IMR-90 (cell line): Measurements from ENCODE around the gene CD1D. TPM values are rescaled to one million over a fixed set of nuclear protein-coding genes. Genes with fewer than 3 reads are reported as not detected.

ENCODE experiments used
- ATAC-seq: fragments of 200-7000 bp; cut with Tn5 transposase; 2 replicates; pipeline ENCODE4 v1.9.1; 2020; ENCODE audit warnings: low read depth, mild to moderate bottlenecking, moderate library complexity
- BruUV-seq: library from RNA; stranded (reverse); fragments of 400-500 nt; replicated peaks from 2 replicates; lab custom pipeline; 2021; lab: Mats Ljungman, UMichigan
- CTCF ChIA-PET: fragments of 300-600 bp; formaldehyde crosslinking; extraction: SDS; loops from one replicate; lab custom pipeline; 2021; ENCODE audit warnings: antibody characterized with exemption; lab: Yijun Ruan, JAX
- POLR2A ChIA-PET: fragments of 300-600 bp; sonication (Branson Sonifier 250); formaldehyde crosslinking; loops from one replicate; lab custom pipeline; 2022; ENCODE audit warnings: antibody characterized with exemption; ENCODE audit not compliant: unreplicated experiment; lab: Charles Lee
- DNase-seq: peaks from one replicate; pipeline ENCODE4 v3.0.0; 2013
- H2AFZ ChIP-seq: replicated peaks from 2 replicates; pipeline ENCODE3; 2013; ENCODE audit warnings: low read length, mild to moderate bottlenecking; ENCODE audit not compliant: poor library complexity
- H2AK5ac ChIP-seq: 2 replicates; pipeline ENCODE4 v1.6.1; 2013; ENCODE audit warnings: low read depth, low read length, inconsistent platforms
- H2AK9ac ChIP-seq: replicated peaks from 2 replicates; pipeline ENCODE3; 2013; ENCODE audit warnings: mild to moderate bottlenecking, low read depth, low read length, moderate library complexity; ENCODE audit not compliant: poor library complexity
- H2BK120ac ChIP-seq: 2 replicates; pipeline ENCODE4 v1.6.1; 2013; ENCODE audit warnings: low read depth, low read length, inconsistent platforms
- H2BK15ac ChIP-seq: 3 replicates; pipeline ENCODE4 v1.6.1; 2013; ENCODE audit warnings: low read depth, low read length, inconsistent platforms
- H2BK20ac ChIP-seq: 2 replicates; pipeline ENCODE4 v1.6.1; 2013; ENCODE audit warnings: low read depth, mild to moderate bottlenecking, inconsistent platforms, low read length, moderate library complexity
- H2BK5ac ChIP-seq: 2 replicates; pipeline ENCODE4 v1.6.1; 2013; ENCODE audit warnings: mild to moderate bottlenecking, low read depth, low read length, inconsistent platforms; ENCODE audit not compliant: poor library complexity, severe bottlenecking
- H3K14ac ChIP-seq: replicated peaks from 2 replicates; pipeline ENCODE4 v1.6.1; 2013; ENCODE audit warnings: low read depth, low read length, inconsistent platforms
- H3K18ac ChIP-seq: 2 replicates; pipeline ENCODE4 v1.6.1; 2013; ENCODE audit warnings: low read depth, low read length, control low read depth
- H3K23ac ChIP-seq: 2 replicates; pipeline ENCODE4 v1.6.1; 2013; ENCODE audit warnings: low read depth, low read length, inconsistent platforms
- H3K27ac ChIP-seq: 2 replicates; pipeline ENCODE4 v1.5.1; 2013; ENCODE audit warnings: mild to moderate bottlenecking, control low read depth, low read length; ENCODE audit not compliant: insufficient read depth
- H3K27me3 ChIP-seq: 2 replicates; pipeline ENCODE4 v1.6.1; 2013; ENCODE audit warnings: low read length; ENCODE audit not compliant: control insufficient read depth, insufficient read depth
- H3K36me3 ChIP-seq: 2 replicates; pipeline ENCODE4 v1.6.1; 2013; ENCODE audit warnings: low read length, mixed read lengths; ENCODE audit not compliant: control insufficient read depth, insufficient read depth
- H3K4ac ChIP-seq: 2 replicates; pipeline ENCODE4 v1.6.1; 2013; ENCODE audit warnings: low read depth, low read length, inconsistent platforms
- H3K4me1 ChIP-seq: 2 replicates; pipeline ENCODE4 v1.6.1; 2013; ENCODE audit warnings: low read length, mixed read lengths; ENCODE audit not compliant: control insufficient read depth, insufficient read depth
- H3K4me2 ChIP-seq: 2 replicates; pipeline ENCODE4 v1.6.1; 2013; ENCODE audit warnings: low read depth, mild to moderate bottlenecking, control low read depth, low read length, moderate library complexity
- H3K4me3 ChIP-seq: 2 replicates; pipeline ENCODE4 v1.5.1; 2013; ENCODE audit warnings: low read depth, mild to moderate bottlenecking, control low read depth, low read length, moderate library complexity; ENCODE audit not compliant: insufficient read depth
- H3K56ac ChIP-seq: 2 replicates; pipeline ENCODE4 v1.6.1; 2013; ENCODE audit warnings: low read length, inconsistent platforms; ENCODE audit not compliant: insufficient read depth; ENCODE audit errors: extremely low read depth
- H3K79me1 ChIP-seq, 2 experiments: 2 replicates each; pipeline ENCODE4 v1.6.1; 2013; ENCODE audit warnings: low read length in 2 of 2, inconsistent platforms in 1 of 2, low read depth in 1 of 2
- H3K9ac ChIP-seq: 2 replicates; pipeline ENCODE4 v1.6.1; 2013; ENCODE audit warnings: low read depth, low read length, control low read depth
- H3K9me1 ChIP-seq: 2 replicates; pipeline ENCODE4 v1.6.1; 2013; ENCODE audit warnings: low read length, inconsistent platforms; ENCODE audit not compliant: insufficient read depth
- H3K9me3 ChIP-seq: 2 replicates; pipeline ENCODE4 v1.6.1; 2013; ENCODE audit warnings: low read length; ENCODE audit not compliant: control insufficient read depth, insufficient read depth
- H4K20me1 ChIP-seq: 2 replicates; pipeline ENCODE4 v1.6.1; 2013; ENCODE audit warnings: low read length, inconsistent platforms; ENCODE audit not compliant: insufficient read depth
- H4K5ac ChIP-seq: 2 replicates; pipeline ENCODE4 v1.6.1; 2013; ENCODE audit warnings: mild to moderate bottlenecking, low read depth, low read length, control low read depth
- H4K8ac ChIP-seq, 2 experiments: 2 replicates each; pipeline ENCODE4 v1.6.1; 2013; ENCODE audit warnings: low read depth in 2 of 2, low read length in 2 of 2, control low read depth in 1 of 2, inconsistent platforms in 1 of 2
- H4K91ac ChIP-seq: 2 replicates; pipeline ENCODE4 v1.6.1; 2013; ENCODE audit warnings: low read depth, low read length, inconsistent platforms; ENCODE audit not compliant: insufficient read depth
- BHLHE40 ChIP-seq: fragments of 150-350 bp; IDR thresholded peaks from 2 replicates; pipeline ENCODE4 v1.6.1; 2016; ENCODE audit warnings: mild to moderate bottlenecking, low read depth, low read length
- CEBPB ChIP-seq: IDR thresholded peaks from 2 replicates; pipeline ENCODE4 v1.6.1; 2012; ENCODE audit warnings: low read depth, low read length, improper control_type of control experiment
- CHD1 ChIP-seq: IDR thresholded peaks from 2 replicates; pipeline ENCODE4 v1.6.1; 2012; ENCODE audit warnings: low read depth, low read length, improper control_type of control experiment
- CTCF ChIP-seq: conservative IDR thresholded peaks from 2 replicates; pipeline ENCODE4 v1.5.1; 2012; ENCODE audit warnings: mild to moderate bottlenecking, low read depth, low read length, improper control_type of control experiment
- ELK1 ChIP-seq: fragments of 150-350 bp; IDR thresholded peaks from 2 replicates; pipeline ENCODE4 v1.6.1; 2016; ENCODE audit warnings: low read depth, mild to moderate bottlenecking, low read length, moderate library complexity, borderline replicate concordance
- FOS ChIP-seq: fragments of 150-350 bp; IDR thresholded peaks from 2 replicates; pipeline ENCODE4 v1.6.1; 2016; ENCODE audit warnings: low read depth, low read length
- MAFK ChIP-seq: IDR thresholded peaks from 2 replicates; pipeline ENCODE4 v1.6.1; 2012; ENCODE audit warnings: low read depth, low read length, improper control_type of control experiment
- MAZ ChIP-seq: IDR thresholded peaks from 2 replicates; pipeline ENCODE4 v1.6.1; 2012; ENCODE audit warnings: low read depth, mild to moderate bottlenecking, low read length, improper control_type of control experiment, moderate library complexity, borderline replicate concordance
- MXI1 ChIP-seq: IDR thresholded peaks from 2 replicates; pipeline ENCODE4 v1.6.1; 2012; ENCODE audit warnings: low read depth, mild to moderate bottlenecking, low read length, moderate library complexity, borderline replicate concordance
- NFE2L2 ChIP-seq: fragments of 150-350 bp; IDR thresholded peaks from 2 replicates; pipeline ENCODE4 v1.6.1; 2016; ENCODE audit warnings: low read depth, mild to moderate bottlenecking, low read length
- RAD21 ChIP-seq: IDR thresholded peaks from 2 replicates; pipeline ENCODE4 v1.6.1; 2012; ENCODE audit warnings: low read length, improper control_type of control experiment
- RCOR1 ChIP-seq: IDR thresholded peaks from 2 replicates; pipeline ENCODE4 v1.6.1; 2012; ENCODE audit warnings: mild to moderate bottlenecking, low read length, improper control_type of control experiment; ENCODE audit not compliant: insufficient replicate concordance
- RFX5 ChIP-seq: IDR thresholded peaks from 2 replicates; pipeline ENCODE4 v1.8.0; 2012; ENCODE audit warnings: low read depth, mild to moderate bottlenecking, low read length, moderate library complexity
- SMC3 ChIP-seq: fragments of 150-350 bp; IDR thresholded peaks from 2 replicates; pipeline ENCODE4 v1.6.1; 2016; ENCODE audit warnings: low read depth, mild to moderate bottlenecking, antibody characterized with exemption, low read length, moderate library complexity
- USF2 ChIP-seq: fragments of 150-350 bp; IDR thresholded peaks from 2 replicates; pipeline ENCODE4 v1.6.1; 2017; ENCODE audit warnings: mild to moderate bottlenecking, antibody characterized with exemption, low read length, low read depth
- WGBS, 2 experiments: methylation state at CpG; one replicate each; pipeline versions ENCODE4 v1.1.5 to v1.1.7; 2013; ENCODE audit warnings: missing lambda C conversion rate in 2 of 2; ENCODE audit not compliant: insufficient read length in 1 of 2; ENCODE audit errors: extremely low coverage in 2 of 2; 5-methylcytosine and 5-hydroxymethylcytosine counted together
- dilution Hi-C: fragments of 300-500 bp; cut with HindIII; formaldehyde crosslinking; loops from one replicate; pipeline ENCODE4 v1.14.3; 2018; ENCODE audit warnings: low sequenced_read_pairs; ENCODE audit not compliant: unreplicated experiment
- in situ Hi-C: fragments of 300-500 bp; cut with MboI; formaldehyde crosslinking; loops from 3 replicates; pipeline ENCODE4 v1.14.3; 2019; ENCODE audit warnings: low sequenced_read_pairs, inconsistent platforms, mixed read lengths
- intact Hi-C: fragments of 100-400 bp; cut with micrococcal nuclease; formaldehyde crosslinking; loops from 2 replicates; pipeline ENCODE4 v1.10.0; 2022
- polyA plus RNA-seq, 3 experiments: library from polyadenylated mRNA; depleted of rRNA; stranded (reverse); fragments of >200 nt; gene quantifications; 2 replicates each; pipeline ENCODE4 v1.2.3, GENCODE V29; 2012; ENCODE audit warnings: low replicate concordance in 1 of 3
- total RNA-seq: library from RNA; depleted of rRNA; stranded (reverse); fragments of >200 nt; gene quantifications from 2 replicates; pipeline ENCODE4 v1.2.3, GENCODE V29; 2012

CD1D gene
- total and polyA plus RNA-seq, 2 of the 4 experiments (the other 2 are of a cell fraction) = not detected

DNA sequence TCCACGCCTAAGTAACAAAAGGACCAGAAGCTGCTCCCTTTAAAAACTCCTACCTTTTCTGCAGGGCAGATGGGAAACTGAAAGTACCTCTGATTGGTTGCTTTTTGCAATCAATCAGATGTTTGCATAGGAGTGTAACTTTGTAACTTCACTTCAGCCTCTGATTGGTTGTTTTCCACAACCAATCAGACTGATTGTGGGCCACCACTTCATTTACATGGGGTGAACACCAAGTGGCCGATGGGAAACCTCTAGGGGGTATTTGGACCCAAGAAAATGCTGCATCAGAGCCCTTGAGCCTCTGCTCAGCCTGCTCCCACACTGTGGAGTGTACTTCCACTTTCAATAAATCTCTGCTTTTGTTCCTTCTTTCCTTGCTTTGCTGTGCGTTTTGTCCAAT is 32.8 kb upstream of the CD1D start:
- no peak overlapping the region for H2AK9ac ChIP-seq
- no peaks in the 10 kb centered on the region for H3K79me1 ChIP-seq
- WGBS, 2 experiments = no CpG with 5 or more reads among the region's 3 CpGs
- H4K91ac ChIP-seq = no peak overlapping the region
- CTCF ChIA-PET = no interaction called here
- dilution Hi-C loops (loop anchor here (25.0 kb wide), 1 partner anchor 186 kb away; no protein-coding TSS in a partner anchor), in situ Hi-C loops (loop anchor here (25.0 kb wide), 1 partner anchor 786 kb away; no protein-coding TSS in a partner anchor), intact Hi-C loops (no loop called here)
- no peak overlapping the region for H3K18ac ChIP-seq
- no peak overlapping the region for H2BK120ac ChIP-seq
- peaks cover 6% of the 10 kb centered on the region for H3K9me1 ChIP-seq
- H3K23ac ChIP-seq = no peak overlapping the region
- no peak overlapping the region for H2AK5ac ChIP-seq
- H3K27ac ChIP-seq = no peak overlapping the region
- H2BK5ac ChIP-seq = no peak overlapping the region
- H3K36me3 ChIP-seq = no peaks in the 10 kb centered on the region
- BruUV-seq = no TSS peak
- H2BK20ac ChIP-seq = no peak overlapping the region
- H3K4me1 ChIP-seq = peaks cover 3% of the 10 kb centered on the region
- no peak overlapping the region for H2BK15ac ChIP-seq
- ATAC-seq = no peak
- H4K5ac ChIP-seq = no peak overlapping the region
- H3K56ac ChIP-seq = no peak overlapping the region
- H3K9me3 ChIP-seq = no peaks in the 10 kb centered on the region
- no peak overlapping the region for H3K4me3 ChIP-seq
- no peaks in the 10 kb centered on the region for H3K27me3 ChIP-seq
- no peak overlapping the region for H4K8ac ChIP-seq
- H3K9ac ChIP-seq = no peak overlapping the region
- no peak overlapping the region for H3K4ac ChIP-seq
- H3K14ac ChIP-seq = no peak overlapping the region
- H3K4me2 ChIP-seq = no peak overlapping the region; the same call in 1 of the 2 replicates
- no peak for DNase-seq
- POLR2A ChIA-PET = no interaction called here
- no peaks in the 10 kb centered on the region for H4K20me1 ChIP-seq
- H2AFZ ChIP-seq = no peak overlapping the region
- no peak for TF ChIP-seq ELK1
- no peak for TF ChIP-seq BHLHE40
- no peak for TF ChIP-seq RAD21
- no peak for TF ChIP-seq CTCF
- no peak for TF ChIP-seq MAZ
- TF ChIP-seq CEBPB = no peak
- TF ChIP-seq RCOR1 = no peak
- TF ChIP-seq MXI1 = no peak
- TF ChIP-seq MAFK = no peak
- TF ChIP-seq NFE2L2 = no peak
- TF ChIP-seq CHD1 = no peak
- no peak for TF ChIP-seq FOS
- no peak for TF ChIP-seq RFX5
- no peak for TF ChIP-seq SMC3
- no peak for TF ChIP-seq USF2
